Memory B cell (primary cell): ENCODE measurements around the gene DPH5.
A peak's percentile ranks its signal among the peaks of the same experiment; 100 is the strongest.
"Not testable (repeated sequence)": the region's sequence is repeated elsewhere in the genome, so short reads cannot be mapped to it uniquely, and the experiment has no call there.

Experiments
- ATAC-seq: fragments of 150-1000 bp; cut with Tn5 transposase; 2 replicates; pipeline ENCODE4 v1.10.0; 2021; ENCODE audit warnings: low read depth, mild to moderate bottlenecking, moderate library complexity
- DNase-seq, 2 donors: peaks; one replicate each; pipeline ENCODE4 v3.0.0; 2022; ENCODE audit warnings: low spot score in 2 of 2
- H3K27ac Mint-ChIP-seq: one replicate; pipeline ENCODE4 v1.8.0; 2022; ENCODE audit warnings: mild to moderate bottlenecking, moderate library complexity, mixed read lengths
- H3K27me3 Mint-ChIP-seq: one replicate; pipeline ENCODE4 v1.8.0; 2022; ENCODE audit warnings: mixed read lengths
- H3K36me3 Mint-ChIP-seq: one replicate; pipeline ENCODE4 v1.8.0; 2022; ENCODE audit warnings: mild to moderate bottlenecking, mixed read lengths
- H3K4me1 Mint-ChIP-seq: one replicate; pipeline ENCODE4 v1.8.0; 2022; ENCODE audit warnings: mixed read lengths
- H3K4me3 Mint-ChIP-seq: one replicate; pipeline ENCODE4 v1.8.0; 2022; ENCODE audit warnings: mild to moderate bottlenecking, moderate library complexity, mixed read lengths
- H3K9me3 Mint-ChIP-seq: one replicate; pipeline ENCODE4 v1.8.0; 2022; ENCODE audit warnings: mixed read lengths

The DPH5 gene

DNA sequence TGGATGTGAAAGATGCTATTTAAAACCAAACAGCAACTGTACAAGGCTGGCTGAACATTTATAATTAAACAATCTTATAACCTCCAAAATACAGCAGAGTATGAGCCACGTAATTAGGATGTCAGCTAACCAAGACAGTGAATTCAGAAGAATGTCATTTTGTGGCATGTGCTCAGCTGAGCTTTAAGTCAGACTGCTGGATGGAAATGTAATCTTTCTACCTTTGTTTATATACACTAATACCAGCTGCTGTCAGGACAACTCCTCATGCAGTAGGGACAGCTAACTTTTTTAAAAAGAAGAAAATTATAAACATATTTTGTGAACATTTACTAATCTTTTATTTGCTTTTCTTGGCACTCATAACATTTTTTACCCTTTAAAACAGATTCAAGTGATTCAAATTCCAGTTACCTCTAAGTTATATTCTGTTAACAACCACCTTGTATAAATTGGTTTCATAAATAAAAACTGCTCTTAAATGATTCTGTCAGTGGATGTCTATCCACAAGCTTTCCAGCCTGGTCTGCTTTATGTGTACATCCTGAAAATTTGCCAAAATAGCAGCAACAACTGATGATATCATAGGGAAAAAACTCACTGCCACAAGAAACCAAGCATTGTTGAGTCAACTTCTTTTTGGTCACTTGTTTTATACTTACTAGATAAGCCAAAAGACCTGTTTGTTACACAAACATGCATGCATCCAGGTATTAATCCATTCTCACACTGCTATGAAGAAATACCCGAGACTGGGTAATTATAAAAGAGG lies 36.1 kb downstream of the DPH5 start:
- Mint-ChIP-seq H3K4me3 (no peak overlapping the region), H3K4me1 (peaks cover 2% of the 10 kb centered on the region), H3K36me3 (peaks cover 28% of the 10 kb centered on the region), H3K27me3 (no peaks in the 10 kb centered on the region), H3K9me3 (no peaks in the 10 kb centered on the region), H3K27ac (no peak overlapping the region)
- ATAC-seq (no peak), DNase-seq (no peak)

DNA sequence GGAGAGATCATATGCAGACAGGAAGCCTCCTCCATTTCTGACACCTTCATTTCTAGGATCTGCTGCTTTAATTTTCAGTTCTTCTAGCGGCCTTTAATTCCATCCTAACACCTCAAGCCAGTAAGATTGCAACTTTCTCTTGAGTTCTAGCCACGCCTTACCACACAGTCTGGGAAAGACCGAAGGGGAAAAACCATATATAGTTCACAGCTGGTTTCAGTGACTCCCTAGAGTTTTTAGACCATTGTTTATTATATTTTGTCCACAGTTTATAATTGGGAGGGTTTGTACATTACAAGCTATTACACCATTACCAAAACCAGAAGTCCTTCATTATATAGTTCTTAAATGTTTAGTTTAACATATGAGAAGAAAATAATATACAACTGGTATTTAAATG lies 37.5 kb downstream of the DPH5 start:
- DNase-seq (no peak), ATAC-seq (no peak)
- Mint-ChIP-seq H3K4me1 (peaks cover 2% of the 10 kb centered on the region), H3K9me3 (no peaks in the 10 kb centered on the region), H3K27me3 (no peaks in the 10 kb centered on the region), H3K27ac (peak overlapping the region; percentile 32), H3K36me3 (peaks cover 34% of the 10 kb centered on the region), H3K4me3 (no peak overlapping the region)

DNA sequence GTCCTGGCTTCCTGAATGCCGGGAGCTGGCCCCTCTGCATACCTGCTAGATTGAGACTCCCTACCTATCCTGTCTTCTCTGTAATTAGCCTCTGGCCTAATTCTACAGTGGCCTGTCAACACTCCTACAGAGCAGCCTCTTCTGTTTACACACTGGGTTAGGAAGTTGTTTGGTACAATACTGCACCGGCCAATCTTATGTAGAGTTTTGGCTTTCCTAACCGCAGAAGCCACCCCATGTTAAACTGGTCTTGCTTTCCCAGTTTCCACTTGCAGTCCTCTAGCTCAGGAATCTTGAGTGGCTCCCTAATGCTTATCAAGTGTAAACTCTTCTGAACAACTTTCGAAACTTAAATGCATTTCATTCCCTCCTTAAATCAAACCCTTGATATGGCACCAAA lies 42.8 kb downstream of the DPH5 start:
- H3K27me3 Mint-ChIP-seq = no peaks in the 10 kb centered on the region
- no peaks in the 10 kb centered on the region for H3K9me3 Mint-ChIP-seq
- ATAC-seq = no peak

DNA sequence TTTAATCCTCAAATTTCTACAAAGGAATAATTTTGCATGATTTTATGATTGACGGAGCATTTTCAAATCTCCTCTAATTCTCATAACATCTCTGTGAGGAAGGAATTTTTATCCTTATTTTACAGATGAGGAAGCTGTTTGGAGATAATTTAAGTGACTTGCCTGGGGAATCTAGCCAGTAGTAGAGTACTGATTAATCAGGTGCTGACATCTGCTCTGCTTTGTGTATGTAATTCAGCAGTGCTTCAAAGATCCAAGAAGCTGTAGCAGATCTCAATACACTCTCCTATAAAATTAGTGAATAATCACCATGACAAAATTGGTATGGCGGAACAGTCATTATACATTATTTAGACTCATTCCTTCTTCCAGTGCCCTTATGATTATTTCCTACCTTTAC lies 46.0 kb downstream of the DPH5 start:
- Mint-ChIP-seq H3K4me1 (peaks cover 3% of the 10 kb centered on the region), H3K9me3 (no peaks in the 10 kb centered on the region), H3K27me3 (no peaks in the 10 kb centered on the region), H3K36me3 (peaks cover 28% of the 10 kb centered on the region), H3K27ac (no peak overlapping the region), H3K4me3 (no peak overlapping the region)
- no peak for ATAC-seq
- DNase-seq = no peak

More for the DNA sequence above, 42.8 kb downstream of the DPH5 start:
- Mint-ChIP-seq H3K4me1 (peaks cover 5% of the 10 kb centered on the region), H3K4me3 (no peak overlapping the region), H3K36me3 (peaks cover 36% of the 10 kb centered on the region), H3K27ac (no peak overlapping the region)
- DNase-seq = no peak

GRCh38 chr1:100976936-100977335 lies 48.6 kb downstream of the DPH5 start:
- no peaks in the 10 kb centered on the region for H3K9me3 Mint-ChIP-seq
- H3K27ac Mint-ChIP-seq = peak overlapping the region; percentile 6
- peaks cover 19% of the 10 kb centered on the region for H3K36me3 Mint-ChIP-seq
- H3K4me3 Mint-ChIP-seq = no peak overlapping the region
- ATAC-seq (no peak), DNase-seq (no peak)
- H3K27me3 Mint-ChIP-seq = no peaks in the 10 kb centered on the region
- peaks cover 13% of the 10 kb centered on the region for H3K4me1 Mint-ChIP-seq

GRCh38 chr1:100972185-100972584 lies 53.4 kb downstream of the DPH5 start:
- ATAC-seq (peak; percentile 42), DNase-seq (no peak)
- peaks cover 23% of the 10 kb centered on the region for H3K4me1 Mint-ChIP-seq
- no peaks in the 10 kb centered on the region for H3K27me3 Mint-ChIP-seq
- no peaks in the 10 kb centered on the region for H3K9me3 Mint-ChIP-seq
- H3K4me3 Mint-ChIP-seq = peak overlapping the region; percentile 18
- peak overlapping the region; percentile 5 for H3K27ac Mint-ChIP-seq
- H3K36me3 Mint-ChIP-seq = peaks cover 20% of the 10 kb centered on the region

DNA sequence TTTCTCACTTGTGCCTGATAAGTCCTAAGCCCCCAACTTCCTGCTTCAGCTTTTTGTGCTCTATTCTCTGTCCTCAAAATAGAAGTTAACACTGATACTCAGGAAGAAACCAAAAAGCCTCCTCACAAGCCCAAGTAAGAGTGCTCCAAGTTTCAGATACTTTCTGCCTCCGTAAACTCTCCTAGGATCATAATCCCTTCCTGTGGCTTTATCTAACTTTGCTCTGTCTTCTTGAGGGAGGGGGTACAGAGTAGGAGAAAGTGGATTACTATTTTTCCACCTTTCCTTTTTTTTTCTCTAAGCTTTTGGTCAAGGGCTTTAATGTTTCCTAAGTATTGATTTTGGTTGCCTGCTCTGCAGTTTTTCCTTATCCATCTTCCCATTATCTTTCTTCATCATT lies 54.6 kb downstream of the DPH5 start:
- Mint-ChIP-seq H3K9me3 (no peaks in the 10 kb centered on the region), H3K4me1 (peaks cover 23% of the 10 kb centered on the region), H3K27ac (peak overlapping the region; percentile 5), H3K36me3 (peaks cover 21% of the 10 kb centered on the region), H3K27me3 (no peaks in the 10 kb centered on the region), H3K4me3 (no peak overlapping the region)
- ATAC-seq (no peak), DNase-seq (no peak)

DNA sequence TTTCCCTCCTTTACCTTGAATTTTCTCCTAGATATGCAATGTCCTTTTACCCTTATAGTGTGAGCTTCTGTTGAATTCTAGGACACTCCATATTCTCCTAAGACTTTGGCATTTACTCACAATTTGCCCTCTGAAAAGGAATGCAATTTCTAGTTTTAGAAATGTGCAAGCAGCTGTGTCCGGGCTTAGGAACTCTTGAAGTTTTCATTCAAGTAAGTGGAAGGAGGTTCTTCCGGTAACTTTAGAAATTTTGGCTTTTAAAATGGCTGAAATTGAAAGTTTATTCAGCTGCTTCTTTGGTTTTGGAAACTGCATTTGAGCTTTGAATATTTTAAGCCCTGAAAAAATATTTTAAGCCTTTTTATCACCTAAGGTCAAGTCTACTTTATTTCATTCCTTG lies 56.3 kb downstream of the DPH5 start:
- peaks cover 26% of the 10 kb centered on the region for H3K4me1 Mint-ChIP-seq
- H3K4me3 Mint-ChIP-seq = no peak overlapping the region
- DNase-seq (no peak), ATAC-seq (no peak)
- no peaks in the 10 kb centered on the region for H3K27me3 Mint-ChIP-seq
- peaks cover 23% of the 10 kb centered on the region for H3K36me3 Mint-ChIP-seq
- H3K9me3 Mint-ChIP-seq = no peaks in the 10 kb centered on the region
- H3K27ac Mint-ChIP-seq = no peak overlapping the region

- H3K36me3 Mint-ChIP-seq = peaks cover 21% of the 10 kb centered on the region
- no peak overlapping the region for H3K27ac Mint-ChIP-seq
- H3K4me1 Mint-ChIP-seq = peaks cover 25% of the 10 kb centered on the region
- no peak for ATAC-seq
- no peaks in the 10 kb centered on the region for H3K9me3 Mint-ChIP-seq
- DNase-seq = no peak
- no peak overlapping the region for H3K4me3 Mint-ChIP-seq
- H3K27me3 Mint-ChIP-seq = no peaks in the 10 kb centered on the region
Observed at GRCh38 chr1:100968621-100969020, 57.0 kb downstream of the DPH5 start.

- ATAC-seq (no peak), DNase-seq (no peak)
- Mint-ChIP-seq H3K9me3 (no peaks in the 10 kb centered on the region), H3K36me3 (peaks cover 30% of the 10 kb centered on the region), H3K4me1 (peaks cover 15% of the 10 kb centered on the region), H3K27me3 (no peaks in the 10 kb centered on the region), H3K4me3 (no peak overlapping the region), H3K27ac (no peak overlapping the region)
Observed at GRCh38 chr1:100960098-100960497, 65.5 kb downstream of the DPH5 start.

DNA sequence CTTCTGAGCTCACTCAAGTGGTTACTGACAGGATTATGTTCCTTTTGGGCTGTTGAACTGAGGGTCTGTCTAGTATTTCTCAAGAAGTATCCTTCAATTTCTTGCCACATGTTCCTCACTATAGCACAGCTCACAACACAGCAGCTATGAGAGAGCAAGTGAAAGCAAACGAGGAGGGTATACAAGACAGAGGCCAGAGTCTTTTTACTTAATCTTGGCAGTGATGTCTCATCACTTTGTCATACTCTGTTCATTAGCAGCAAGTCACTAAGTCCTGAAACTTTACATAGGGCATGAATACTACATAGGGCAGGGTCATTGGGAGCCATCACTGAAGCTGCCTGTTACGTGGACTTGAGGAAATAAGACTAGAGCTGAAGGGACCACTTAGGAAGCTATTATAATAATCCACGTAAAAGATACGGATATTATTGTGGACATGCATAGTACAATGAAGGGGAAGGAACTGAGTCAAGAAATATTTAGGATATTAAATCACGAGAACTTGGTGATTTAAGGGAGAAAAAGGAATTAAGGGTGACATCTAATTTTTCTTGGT lies 66.0 kb downstream of the DPH5 start:
- H3K4me1 Mint-ChIP-seq = peaks cover 14% of the 10 kb centered on the region
- no peak for DNase-seq
- no peaks in the 10 kb centered on the region for H3K27me3 Mint-ChIP-seq
- no peaks in the 10 kb centered on the region for H3K9me3 Mint-ChIP-seq
- H3K4me3 Mint-ChIP-seq = no peak overlapping the region
- H3K27ac Mint-ChIP-seq = no peak overlapping the region
- H3K36me3 Mint-ChIP-seq = peaks cover 28% of the 10 kb centered on the region
- no peak for ATAC-seq

- Mint-ChIP-seq H3K4me1 (peaks cover 15% of the 10 kb centered on the region), H3K4me3 (no peak overlapping the region), H3K27ac (no peak overlapping the region), H3K36me3 (peaks cover 28% of the 10 kb centered on the region), H3K27me3 (no peaks in the 10 kb centered on the region), H3K9me3 (peaks cover 4% of the 10 kb centered on the region)
- ATAC-seq (no peak), DNase-seq (no peak)
Observed at GRCh38 chr1:100955322-100955721, 70.3 kb downstream of the DPH5 start.

DNA sequence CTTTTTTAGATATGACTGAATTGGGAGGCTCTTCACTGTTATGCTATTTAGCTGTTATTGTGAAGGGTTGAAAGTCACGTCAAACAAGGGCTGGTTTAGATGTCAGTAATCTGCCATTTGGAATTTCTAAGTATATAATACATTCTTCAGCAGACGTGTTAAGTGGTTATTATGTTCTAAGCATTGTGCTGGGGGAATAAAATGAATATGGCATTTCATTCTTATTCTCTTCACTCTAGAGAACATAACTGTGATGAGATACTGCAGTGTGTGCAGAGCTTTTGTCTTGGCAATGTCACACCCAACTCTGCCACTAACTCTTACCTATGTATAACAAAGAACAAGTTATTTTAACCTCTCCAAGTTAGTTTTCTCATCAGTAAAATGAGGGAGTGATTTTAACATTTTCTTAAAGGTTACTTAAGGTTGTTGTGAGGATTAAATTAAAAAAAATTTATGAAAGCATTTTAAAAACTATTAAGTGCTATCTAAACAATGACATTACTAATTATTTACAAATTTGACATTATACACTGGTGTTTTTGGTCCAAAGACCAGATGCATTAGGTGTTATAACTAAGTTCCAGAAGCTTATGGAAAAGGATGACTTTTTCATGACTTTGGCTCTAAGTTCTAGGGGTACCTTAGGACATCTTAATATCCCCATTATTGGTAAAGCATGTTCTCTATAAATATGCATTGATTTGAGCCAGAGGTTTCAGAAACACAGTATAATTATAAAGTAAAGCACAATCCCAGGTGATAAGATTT lies 71.4 kb downstream of the DPH5 start:
- DNase-seq = no peak
- peak overlapping the region; percentile 71 for H3K27ac Mint-ChIP-seq
- ATAC-seq = no peak
- H3K9me3 Mint-ChIP-seq = peaks cover 4% of the 10 kb centered on the region
- peaks cover 28% of the 10 kb centered on the region for H3K36me3 Mint-ChIP-seq
- H3K27me3 Mint-ChIP-seq = no peaks in the 10 kb centered on the region
- no peak overlapping the region for H3K4me3 Mint-ChIP-seq
- peaks cover 18% of the 10 kb centered on the region for H3K4me1 Mint-ChIP-seq

GRCh38 chr1:100952970-100953369 lies 72.6 kb downstream of the DPH5 start:
- H3K27ac Mint-ChIP-seq = peak overlapping the region; percentile 71
- not testable (repeated sequence) for ATAC-seq, H3K27me3 Mint-ChIP-seq, DNase-seq, H3K4me3 Mint-ChIP-seq, H3K9me3 Mint-ChIP-seq
- H3K4me1 Mint-ChIP-seq = peaks cover 28% of the 10 kb centered on the region
- H3K36me3 Mint-ChIP-seq = peaks cover 35% of the 10 kb centered on the region
